Measurements from ENCODE around the gene DNAJA4. TPM values are rescaled to one million over a fixed set of nuclear protein-coding genes. Genes with fewer than 3 reads are reported as not detected.
A peak's percentile ranks its signal among the peaks of the same experiment; 100 is the strongest.

Gene DNAJA4
- total and polyA plus RNA-seq, 2 of the 13 experiments (the other 11 are each of a cell fraction or from before 2014, with no cell fraction given) = not detected

DNA sequence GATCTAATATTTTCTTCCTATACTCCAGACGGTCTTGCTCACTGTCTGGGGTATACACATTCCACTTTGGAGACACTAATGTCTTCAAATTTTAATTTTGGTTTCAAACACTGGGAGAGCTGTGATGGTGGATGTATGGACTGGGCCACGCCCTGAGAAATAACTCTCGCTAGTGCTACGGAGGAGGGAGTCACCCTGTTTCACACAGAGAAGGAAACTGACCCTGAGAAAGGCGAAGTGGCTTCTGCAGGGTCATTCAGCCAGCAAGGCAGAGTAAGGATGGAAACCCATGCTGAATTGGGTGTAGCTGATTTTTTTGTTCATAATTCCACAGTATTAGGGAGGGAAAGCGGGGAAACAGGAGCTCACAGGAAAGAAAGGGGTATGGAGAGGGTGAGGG, 43.6 kb downstream of the DNAJA4 start:
- no peak for FAIRE-seq
- DNase-seq (ENCODE audit: low spot score) = no peak
- ChIA-PET POLR2A (no interaction called here), CTCF (ENCODE audit: low intra/inter-chr PET ratio, low total read pairs) (interaction anchor here (1.0 to 4.1 kb wide), 4 partner anchors 9 to 174 kb away, joined by 3 to 47 read pairs (median 14); no protein-coding TSS in a partner anchor)
- no peak overlapping the region for H2AFZ ChIP-seq (ENCODE audit: low read length)
- H4K20me1 ChIP-seq (ENCODE audit: insufficient read depth, low read length) = no peaks in the 10 kb centered on the region
- H3K4me2 ChIP-seq (ENCODE audit: low read depth, low read length) = peak overlapping the region; percentile 33; the same call in 1 of the 2 replicates
- H3K4me1 ChIP-seq (ENCODE audit: insufficient read depth, low read length) = peaks cover 36% of the 10 kb centered on the region
- H3K27me3 ChIP-seq (ENCODE audit: control insufficient read depth in 1 of 2, insufficient read depth in 2 of 2, low read length in 2 of 2) = peaks cover 0 to 2% of the 10 kb centered on the region in 2 experiments; a peak in 3 of 5 replicates
- H3K79me2 ChIP-seq (ENCODE audit: insufficient read depth, low read length) = no peaks in the 10 kb centered on the region
- BruUV-seq (replicated peaks) = no TSS peak
- WGBS (ENCODE audit: low lambda C conversion rate) = 26% methylated on average over 6 of the region's 6 CpGs
- TF ChIP-seq EP300 (IDR thresholded peaks at IDR 0.05; ENCODE audit: low read depth in 2 of 2, low read length in 2 of 2) (no peak), EP300 (CRISPR knock-in tag; IDR thresholded peaks at IDR 0.05; ENCODE audit: borderline replicate concordance) (no peak), HOXA5 (CRISPR knock-in tag; IDR thresholded peaks at IDR 0.05) (no peak), ETV6 (CRISPR knock-in tag; conservative IDR thresholded peaks at IDR 0.05) (no peak), MIXL1 (CRISPR knock-in tag; IDR thresholded peaks at IDR 0.05) (no peak), ZNF451 (CRISPR knock-in tag; IDR thresholded peaks at IDR 0.05) (no peak), ZBTB8A (CRISPR knock-in tag; IDR thresholded peaks at IDR 0.05; ENCODE audit: borderline replicate concordance, low read depth) (no peak)
- no peak for ATAC-seq
- no peak overlapping the region for H3K27ac ChIP-seq (ENCODE audit: extremely low read length, insufficient read depth, low read length)
- intact Hi-C loops (cut with micrococcal nuclease; ENCODE audit: unreplicated experiment) (loop anchor here (1.0 to 10.0 kb wide), 6 partner anchors 67 to 257 kb away; partner anchors contain the start of genes CHRNA5 and IREB2), in situ Hi-C loops (cut with HindIII; ENCODE audit: extremely low pct_ligation_motif_present, low pct_unique_long_range_greater_than_20kb) (loop anchor here (10.0 kb wide), 2 partner anchors 177 to 407 kb away; no protein-coding TSS in a partner anchor)
- H3K9ac ChIP-seq (ENCODE audit: insufficient read depth, low read depth, low read length) = no peak overlapping the region
- H3K36me3 ChIP-seq (replicated peaks in 1 of 2; ENCODE audit: control insufficient read depth in 1 of 2, insufficient read depth in 2 of 2, low read length in 2 of 2) = no peaks in the 10 kb centered on the region
- no peak overlapping the region for H3K4me3 ChIP-seq (replicated peaks in 1 of 3; ENCODE audit: insufficient read depth in 1 of 3, low read depth in 2 of 3, low read length in 3 of 3)
- no peaks in the 10 kb centered on the region for H3K9me3 ChIP-seq (ENCODE audit: low read length)

GRCh38 chr15:78308422-78309032, 44.2 kb downstream of the DNAJA4 start:
- Histone ChIP-seq H3K4me3 (replicated peaks in 1 of 3; ENCODE audit: insufficient read depth in 1 of 3, low read depth in 2 of 3, low read length in 3 of 3) (no peak overlapping the region), H2AFZ (ENCODE audit: low read length) (no peak overlapping the region), H3K27me3 (ENCODE audit: control insufficient read depth in 1 of 2, insufficient read depth in 2 of 2, low read length in 2 of 2) (peaks cover 0 to 7% of the 10 kb centered on the region in 2 experiments; a peak in 3 of 5 replicates), H3K4me2 (ENCODE audit: low read depth, low read length) (peak overlapping the region; percentile 33; the same call in 1 of the 2 replicates), H3K9me3 (ENCODE audit: low read length) (no peaks in the 10 kb centered on the region), H3K79me2 (ENCODE audit: insufficient read depth, low read length) (no peaks in the 10 kb centered on the region), H3K9ac (ENCODE audit: insufficient read depth, low read depth, low read length) (no peak overlapping the region), H4K20me1 (ENCODE audit: insufficient read depth, low read length) (no peaks in the 10 kb centered on the region), H3K4me1 (ENCODE audit: insufficient read depth, low read length) (peaks cover 31% of the 10 kb centered on the region), H3K27ac (ENCODE audit: extremely low read length, insufficient read depth, low read length) (no peak overlapping the region), H3K36me3 (replicated peaks in 1 of 2; ENCODE audit: control insufficient read depth in 1 of 2, insufficient read depth in 2 of 2, low read length in 2 of 2) (no peaks in the 10 kb centered on the region)
- in situ Hi-C loops (cut with HindIII; ENCODE audit: extremely low pct_ligation_motif_present, low pct_unique_long_range_greater_than_20kb) = loop anchor here (10.0 kb wide), 2 partner anchors 176 to 406 kb away; no protein-coding TSS in a partner anchor
- FAIRE-seq (peak; percentile 34), DNase-seq (ENCODE audit: low spot score) (peak; percentile 41), ATAC-seq (peak; percentile 79)
- no TSS peak for BruUV-seq (replicated peaks)
- ChIA-PET CTCF (ENCODE audit: low intra/inter-chr PET ratio, low total read pairs) (interaction anchor here (1.0 to 4.1 kb wide), 4 partner anchors 9 to 173 kb away, joined by 3 to 47 read pairs (median 14); no protein-coding TSS in a partner anchor), POLR2A (no interaction called here)
- intact Hi-C loops (cut with micrococcal nuclease; ENCODE audit: unreplicated experiment) = loop anchor here (1.0 to 10.0 kb wide), 6 partner anchors 66 to 256 kb away; partner anchors contain the start of genes CHRNA5 and IREB2
- WGBS (ENCODE audit: low lambda C conversion rate) = 4% methylated on average over 6 of the region's 9 CpGs
- TF ChIP-seq ZEB1 (IDR thresholded peaks at IDR 0.05; ENCODE audit: insufficient replicate concordance, low read depth) (no peak), SPEN (CRISPR knock-in tag; IDR thresholded peaks at IDR 0.05; ENCODE audit: low read depth) (no peak), ATM (IDR thresholded peaks at IDR 0.05; ENCODE audit: borderline replicate concordance) (no peak), ZNF557 (CRISPR knock-in tag; IDR thresholded peaks at IDR 0.05) (no peak), RELA (CRISPR knock-in tag; IDR thresholded peaks at IDR 0.05) (no peak), ZNF34 (CRISPR knock-in tag; IDR thresholded peaks at IDR 0.05; ENCODE audit: borderline replicate concordance) (no peak), CREBL2 (CRISPR knock-in tag; IDR thresholded peaks at IDR 0.05; ENCODE audit: borderline replicate concordance) (no peak), AHR (CRISPR knock-in tag; IDR thresholded peaks at IDR 0.05) (peak; percentile 68; the same call in 1 of the 2 replicates), STAG1 (CRISPR knock-in tag; IDR thresholded peaks at IDR 0.05) (peak; percentile 97), SSRP1 (CRISPR knock-in tag; IDR thresholded peaks at IDR 0.05) (no peak), GFI1 (CRISPR knock-in tag; IDR thresholded peaks at IDR 0.05; ENCODE audit: borderline replicate concordance) (no peak), KDM3A (CRISPR knock-in tag; IDR thresholded peaks at IDR 0.05; ENCODE audit: low read depth) (peak; percentile 65; the same call in 1 of the 2 replicates)

Data from HepG2 (cell line).